ENCODE results near the gene ABTB1.
"Not testable (repeated sequence)": the region's sequence is repeated elsewhere in the genome, so short reads cannot be mapped to it uniquely, and the experiment has no call there.

The ABTB1 gene

DNA sequence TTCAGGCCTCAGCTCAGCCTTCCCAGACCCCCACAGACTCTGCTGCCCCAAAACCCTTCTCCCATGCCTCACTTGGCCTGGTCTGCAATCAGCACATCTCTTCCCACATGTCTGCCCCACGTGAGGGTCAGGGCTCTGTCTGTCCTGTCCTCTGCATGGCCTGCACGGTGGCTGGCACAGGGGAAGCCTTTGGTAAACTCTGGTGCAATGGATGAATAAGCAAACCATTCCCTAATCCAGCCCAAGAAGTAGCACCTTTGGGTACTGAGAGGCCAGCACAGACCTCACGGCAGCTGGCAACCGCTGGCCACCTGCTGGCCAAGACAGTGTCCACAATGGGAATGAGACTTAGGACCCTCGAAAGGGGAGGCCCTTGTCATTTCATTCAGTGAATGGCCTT lies 27.7 kb downstream of the ABTB1 start:
- Histone ChIP-seq H3K79me2 (ENCODE audit: insufficient read depth, low read length) (no peaks in the 10 kb centered on the region), H3K9me2 (ENCODE audit: low read depth, low read length) (no peaks in the 10 kb centered on the region), H4K20me1 (ENCODE audit: insufficient read depth, low read length) (no peaks in the 10 kb centered on the region), H3K36me3 (ENCODE audit: insufficient read depth, low read length) (no peaks in the 10 kb centered on the region), H2AFZ (ENCODE audit: low read length) (no peak overlapping the region), H3K9me3 (ENCODE audit: low read length) (peaks cover 4% of the 10 kb centered on the region; the same call in 1 of the 2 replicates), H3K4me2 (ENCODE audit: low read length) (no peak overlapping the region), H3K9ac (ENCODE audit: low read length) (no peak overlapping the region), H3K4me3 (ENCODE audit: low read depth, low read length, poor library complexity, severe bottlenecking) (no peak overlapping the region), H3K4me1 (ENCODE audit: insufficient read depth, low read length, severe bottlenecking) (peaks cover 22% of the 10 kb centered on the region), H3K27me3 (ENCODE audit: insufficient read depth, low read length) (no peaks in the 10 kb centered on the region), H3F3A (ENCODE audit: insufficient read depth, low read length) (no peaks in the 10 kb centered on the region), H3K27ac (ENCODE audit: low read depth, low read length, poor library complexity, severe bottlenecking) (no peak overlapping the region)
- TF ChIP-seq, protein P1, sequence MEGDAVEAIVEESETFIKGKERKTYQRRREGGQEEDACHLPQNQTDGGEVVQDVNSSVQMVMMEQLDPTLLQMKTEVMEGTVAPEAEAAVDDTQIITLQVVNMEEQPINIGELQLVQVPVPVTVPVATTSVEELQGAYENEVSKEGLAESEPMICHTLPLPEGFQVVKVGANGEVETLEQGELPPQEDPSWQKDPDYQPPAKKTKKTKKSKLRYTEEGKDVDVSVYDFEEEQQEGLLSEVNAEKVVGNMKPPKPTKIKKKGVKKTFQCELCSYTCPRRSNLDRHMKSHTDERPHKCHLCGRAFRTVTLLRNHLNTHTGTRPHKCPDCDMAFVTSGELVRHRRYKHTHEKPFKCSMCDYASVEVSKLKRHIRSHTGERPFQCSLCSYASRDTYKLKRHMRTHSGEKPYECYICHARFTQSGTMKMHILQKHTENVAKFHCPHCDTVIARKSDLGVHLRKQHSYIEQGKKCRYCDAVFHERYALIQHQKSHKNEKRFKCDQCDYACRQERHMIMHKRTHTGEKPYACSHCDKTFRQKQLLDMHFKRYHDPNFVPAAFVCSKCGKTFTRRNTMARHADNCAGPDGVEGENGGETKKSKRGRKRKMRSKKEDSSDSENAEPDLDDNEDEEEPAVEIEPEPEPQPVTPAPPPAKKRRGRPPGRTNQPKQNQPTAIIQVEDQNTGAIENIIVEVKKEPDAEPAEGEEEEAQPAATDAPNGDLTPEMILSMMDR (IDR thresholded peaks at IDR 0.05; ENCODE audit: low read length) = no peak
- no peak for TF ChIP-seq EZH2 (IDR thresholded peaks at IDR 0.05; ENCODE audit: borderline replicate concordance, low read length)

DNA sequence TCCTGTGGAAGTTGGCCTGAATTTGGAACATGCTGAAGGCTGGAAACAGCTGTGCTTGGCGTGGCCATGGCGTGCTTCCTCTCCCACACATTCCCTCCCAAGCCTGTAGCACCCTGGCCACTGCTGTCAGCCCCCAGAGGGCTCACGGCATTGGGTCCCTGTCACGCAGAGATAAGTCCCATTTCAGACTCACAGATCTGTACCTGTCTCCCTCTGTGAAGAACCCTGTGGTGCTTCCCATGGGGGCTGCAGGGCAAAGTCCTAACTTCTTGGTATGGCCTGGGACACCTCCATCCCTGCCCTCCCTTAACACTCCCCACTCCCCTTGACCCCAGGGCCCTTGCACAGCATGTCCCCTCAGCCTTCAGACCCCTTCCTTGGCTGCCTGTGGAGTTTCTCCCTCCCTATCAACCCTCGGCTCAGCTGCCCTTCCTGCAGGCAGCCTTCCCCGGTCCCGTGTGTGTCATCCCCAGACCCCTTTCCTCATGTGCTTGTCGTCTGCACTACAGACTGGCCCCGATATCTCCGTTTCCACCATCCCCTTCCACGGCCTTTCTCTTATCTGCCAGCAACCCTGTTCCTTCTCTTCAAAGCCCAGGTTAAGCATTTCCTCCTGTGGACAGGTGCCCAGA lies 28.6 kb downstream of the ABTB1 start:
- no peaks in the 10 kb centered on the region for H3K27me3 ChIP-seq (ENCODE audit: insufficient read depth, low read length)
- H3K4me3 ChIP-seq (ENCODE audit: low read depth, low read length, poor library complexity, severe bottlenecking) = no peak overlapping the region
- TF ChIP-seq EZH2 (IDR thresholded peaks at IDR 0.05; ENCODE audit: borderline replicate concordance, low read length) = no peak
- TF ChIP-seq, protein P1 (IDR thresholded peaks at IDR 0.05; ENCODE audit: low read length) = no peak
- H3K79me2 ChIP-seq (ENCODE audit: insufficient read depth, low read length) = no peaks in the 10 kb centered on the region
- H3K9ac ChIP-seq (ENCODE audit: low read length) = no peak overlapping the region
- no peaks in the 10 kb centered on the region for H3K9me2 ChIP-seq (ENCODE audit: low read depth, low read length)
- H3K4me2 ChIP-seq (ENCODE audit: low read length) = no peak overlapping the region
- peaks cover 21% of the 10 kb centered on the region for H3K4me1 ChIP-seq (ENCODE audit: insufficient read depth, low read length, severe bottlenecking)
- no peak overlapping the region for H3K27ac ChIP-seq (ENCODE audit: low read depth, low read length, poor library complexity, severe bottlenecking)
- no peaks in the 10 kb centered on the region for H3K36me3 ChIP-seq (ENCODE audit: insufficient read depth, low read length)
- no peak overlapping the region for H2AFZ ChIP-seq (ENCODE audit: low read length)
- H3K9me3 ChIP-seq (ENCODE audit: low read length) = peaks cover 4% of the 10 kb centered on the region; the same call in 1 of the 2 replicates
- no peaks in the 10 kb centered on the region for H4K20me1 ChIP-seq (ENCODE audit: insufficient read depth, low read length)
- no peaks in the 10 kb centered on the region for H3F3A ChIP-seq (ENCODE audit: insufficient read depth, low read length)

DNA sequence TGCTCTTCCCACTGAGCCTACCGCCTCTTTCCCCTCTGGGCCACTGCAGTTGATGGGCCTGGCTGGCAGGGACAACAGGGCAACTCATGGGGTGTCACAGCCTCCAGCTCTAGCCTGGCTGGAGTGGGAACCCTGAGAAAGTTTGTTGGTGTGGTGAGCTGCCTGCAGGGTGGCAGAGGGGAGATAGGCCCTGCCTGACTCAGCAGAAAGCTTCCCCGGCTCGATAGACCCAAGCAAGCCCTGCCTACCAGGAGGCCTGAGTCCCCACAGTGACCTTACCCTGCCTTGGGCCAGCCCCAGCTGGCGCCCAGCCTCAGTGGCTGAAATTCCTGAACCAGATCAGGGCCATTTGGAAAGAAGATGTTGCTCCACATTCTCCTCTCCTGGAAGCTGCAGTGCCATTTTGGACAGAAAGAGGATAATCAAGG lies 29.4 kb downstream of the ABTB1 start:
- no peaks in the 10 kb centered on the region for H3F3A ChIP-seq (ENCODE audit: insufficient read depth, low read length)
- H3K9me3 ChIP-seq (ENCODE audit: low read length) = peaks cover 4% of the 10 kb centered on the region; the same call in 1 of the 2 replicates
- no peak overlapping the region for H3K9ac ChIP-seq (ENCODE audit: low read length)
- no peak overlapping the region for H3K4me3 ChIP-seq (ENCODE audit: low read depth, low read length, poor library complexity, severe bottlenecking)
- H3K27me3 ChIP-seq (ENCODE audit: insufficient read depth, low read length) = no peaks in the 10 kb centered on the region
- no peaks in the 10 kb centered on the region for H3K79me2 ChIP-seq (ENCODE audit: insufficient read depth, low read length)
- no peak overlapping the region for H3K27ac ChIP-seq (ENCODE audit: low read depth, low read length, poor library complexity, severe bottlenecking)
- TF ChIP-seq, protein P1 (IDR thresholded peaks at IDR 0.05; ENCODE audit: low read length) = no peak
- no peak for TF ChIP-seq EZH2 (IDR thresholded peaks at IDR 0.05; ENCODE audit: borderline replicate concordance, low read length)
- H3K9me2 ChIP-seq (ENCODE audit: low read depth, low read length) = no peaks in the 10 kb centered on the region
- H4K20me1 ChIP-seq (ENCODE audit: insufficient read depth, low read length) = no peaks in the 10 kb centered on the region
- no peaks in the 10 kb centered on the region for H3K36me3 ChIP-seq (ENCODE audit: insufficient read depth, low read length)
- H2AFZ ChIP-seq (ENCODE audit: low read length) = no peak overlapping the region
- H3K4me2 ChIP-seq (ENCODE audit: low read length) = no peak overlapping the region
- H3K4me1 ChIP-seq (ENCODE audit: insufficient read depth, low read length, severe bottlenecking) = peaks cover 13% of the 10 kb centered on the region

DNA sequence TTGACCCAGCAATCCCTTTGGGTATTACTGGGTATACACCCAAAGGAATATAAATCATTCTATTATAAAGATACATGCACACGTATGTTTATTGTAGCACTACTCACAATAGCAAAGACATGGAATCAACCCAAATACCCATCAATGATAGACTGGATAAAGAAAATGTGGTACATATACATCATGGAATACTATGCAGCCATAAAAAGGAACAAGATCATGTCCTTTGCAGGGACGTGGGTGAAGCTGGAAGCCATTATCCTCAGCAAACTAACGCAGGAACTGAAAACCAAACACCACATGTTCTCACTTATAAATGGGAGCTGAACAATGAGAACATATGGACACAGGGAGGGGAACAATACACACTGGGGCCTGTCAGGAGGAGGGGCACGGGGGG lies 32.1 kb downstream of the ABTB1 start:
- not testable (repeated sequence) for H3K4me2 ChIP-seq (ENCODE audit: low read length); H3K36me3 ChIP-seq (ENCODE audit: insufficient read depth, low read length); H3K9me3 ChIP-seq (ENCODE audit: low read length); H3K79me2 ChIP-seq (ENCODE audit: insufficient read depth, low read length); H3K9me2 ChIP-seq (ENCODE audit: low read depth, low read length); H3K27me3 ChIP-seq (ENCODE audit: insufficient read depth, low read length); H3K9ac ChIP-seq (ENCODE audit: low read length); H2AFZ ChIP-seq (ENCODE audit: low read length); H3F3A ChIP-seq (ENCODE audit: insufficient read depth, low read length); H4K20me1 ChIP-seq (ENCODE audit: insufficient read depth, low read length); H3K4me1 ChIP-seq (ENCODE audit: insufficient read depth, low read length, severe bottlenecking); H3K4me3 ChIP-seq (ENCODE audit: low read depth, low read length, poor library complexity, severe bottlenecking); H3K27ac ChIP-seq (ENCODE audit: low read depth, low read length, poor library complexity, severe bottlenecking)
